HG02678 (cell line): ENCODE data around the gene TRIM36.

ENCODE experiments used
- ATAC-seq: cut with Tn5 transposase; IDR thresholded peaks from one replicate; pipeline ENCODE4 v1.9.1; 2021; ENCODE audit warnings: mild to moderate bottlenecking, moderate library complexity; ENCODE audit not compliant: unreplicated experiment

TRIM36 gene

GRCh38 chr5:115166744-115167393 lies 2.8 kb downstream of the TRIM36 start:
- no peak for ATAC-seq

- ATAC-seq, result no peak
These were observed 3.9 kb downstream of the TRIM36 start for GRCh38 chr5:115165790-115166189.

DNA sequence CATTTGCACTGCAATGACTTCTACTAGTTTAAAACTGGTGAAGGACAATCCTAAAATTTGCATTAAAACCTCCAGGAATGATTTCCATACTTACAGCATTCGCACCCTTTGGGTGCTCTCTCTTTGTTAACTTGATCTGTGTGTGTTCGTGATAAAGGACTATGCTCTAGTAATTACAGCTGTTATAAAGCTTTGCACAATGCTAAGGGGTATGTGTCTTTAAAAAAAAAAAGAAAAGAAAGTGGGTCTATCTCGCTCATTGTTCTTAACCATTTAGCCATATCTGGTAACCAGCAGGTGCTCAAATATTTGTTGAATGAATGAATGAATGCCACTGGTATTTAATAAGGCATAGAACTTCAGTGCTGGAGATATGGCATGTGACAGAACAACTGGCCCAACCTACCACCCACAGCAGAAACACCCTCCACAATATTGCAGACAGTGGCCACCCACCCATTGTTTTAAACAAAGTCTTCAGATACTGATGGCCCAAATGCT lies 8.7 kb downstream of the TRIM36 start:
- ATAC-seq, result no peak

DNA sequence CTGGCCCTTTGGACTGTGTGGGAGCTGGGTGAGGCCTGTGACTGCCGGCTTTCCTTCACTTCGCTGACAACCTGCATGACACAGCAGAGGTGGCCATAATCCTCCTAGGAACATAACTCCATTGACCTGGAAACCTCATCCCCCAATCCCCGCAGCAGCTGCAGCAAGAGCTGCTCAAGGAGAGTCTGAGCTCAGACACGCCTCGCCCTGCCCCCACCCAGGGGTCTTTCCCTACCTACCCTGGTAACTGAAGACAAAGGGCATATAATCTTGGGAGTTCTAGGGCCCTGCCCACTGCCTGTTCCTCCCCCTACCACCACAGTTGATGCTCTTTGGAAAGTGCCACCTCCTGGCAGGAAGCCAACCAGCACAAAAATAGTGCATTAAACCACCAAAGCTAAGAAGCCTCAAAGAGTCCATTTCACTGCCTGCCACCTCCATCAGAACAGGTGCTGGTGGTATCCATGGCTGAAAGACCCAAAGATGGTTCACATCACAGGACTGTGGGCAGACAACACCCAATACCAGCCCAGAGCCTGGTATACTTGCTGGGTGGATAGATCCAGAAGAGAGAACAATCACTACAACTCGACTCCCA lies 18.4 kb downstream of the TRIM36 start:
- ATAC-seq, result no peak

DNA sequence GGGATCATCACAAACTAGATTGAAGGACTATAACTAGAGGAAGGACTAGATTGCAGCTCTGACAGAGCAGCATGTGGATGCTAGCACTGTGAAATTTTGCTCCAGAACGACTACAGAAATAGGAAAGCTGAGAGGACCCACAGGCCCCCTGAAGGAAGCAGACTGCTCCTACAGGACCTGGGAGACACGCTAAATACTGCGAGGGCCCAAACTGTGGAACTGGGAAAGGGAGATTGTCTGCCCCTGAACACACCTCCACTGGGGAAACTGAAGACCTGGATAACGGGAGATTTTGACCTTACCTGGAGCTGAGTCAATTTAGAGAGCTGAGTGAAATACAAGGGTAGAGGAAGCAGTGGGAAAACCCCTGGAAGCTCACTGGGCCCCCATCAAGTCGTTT lies 19.2 kb downstream of the TRIM36 start:
- no peak for ATAC-seq

- no peak for ATAC-seq
These were observed 22.7 kb downstream of the TRIM36 start for GRCh38 chr5:115147052-115147451.

DNA sequence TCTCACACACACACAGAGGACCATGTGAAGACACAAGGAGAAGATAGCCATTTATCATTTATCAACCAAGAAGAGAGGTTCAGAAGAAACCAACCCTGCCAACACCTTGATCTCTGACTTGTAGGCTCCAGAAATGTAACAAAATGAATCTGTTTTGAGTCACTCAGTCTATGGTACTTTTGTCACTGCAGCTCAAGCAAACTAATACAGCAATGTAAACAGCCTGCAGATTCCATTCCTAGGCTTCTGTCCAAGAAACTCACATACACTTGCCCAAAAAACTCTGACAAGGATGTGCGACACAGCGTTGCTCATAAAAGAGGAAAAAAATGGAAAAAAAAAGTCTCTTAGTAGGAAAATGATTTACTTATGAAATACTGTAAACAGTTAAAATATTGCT lies 33.4 kb downstream of the TRIM36 start:
- ATAC-seq, result no peak

- no peak for ATAC-seq
These were observed 37.2 kb downstream of the TRIM36 start for GRCh38 chr5:115132465-115132864.

DNA sequence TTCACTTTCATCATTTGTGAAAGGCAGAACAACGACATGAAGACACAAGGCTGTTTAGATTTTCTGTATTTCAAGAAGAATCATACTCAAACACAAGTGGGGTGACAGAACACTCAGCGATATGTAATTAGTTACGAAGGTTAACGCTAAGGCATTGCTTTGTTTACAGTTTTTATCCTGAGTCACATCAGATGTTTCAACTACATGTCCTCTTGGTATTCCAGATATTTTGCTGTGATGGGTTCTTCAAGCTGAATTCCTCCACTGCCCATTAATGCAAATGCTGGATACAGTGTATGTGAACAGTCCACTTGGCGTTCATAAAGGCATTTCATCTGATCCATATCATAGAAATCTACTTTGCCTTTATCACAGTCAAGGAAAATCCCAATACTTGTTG lies 43.4 kb downstream of the TRIM36 start:
- ATAC-seq, result no peak

GRCh38 chr5:115124741-115125140 lies 45.0 kb downstream of the TRIM36 start:
- no peak for ATAC-seq

DNA sequence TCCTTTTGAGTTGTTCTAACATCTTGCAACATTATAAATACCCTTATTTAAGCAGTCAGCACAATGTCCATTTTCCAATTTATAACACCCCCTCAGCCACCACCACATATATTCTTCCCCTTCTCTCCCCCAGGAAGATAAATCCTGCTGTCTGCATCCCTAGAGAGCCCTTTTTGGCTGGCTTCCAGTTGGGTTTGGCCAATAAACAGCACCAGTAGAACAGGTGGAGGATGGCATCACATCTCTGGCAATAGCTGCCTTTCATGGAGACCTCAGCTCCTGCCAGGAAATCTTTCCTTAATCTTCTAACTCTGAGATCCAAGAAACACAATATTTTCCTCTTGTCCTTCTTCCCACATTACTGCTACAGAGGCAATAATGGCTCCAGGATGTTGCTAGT lies 53.7 kb downstream of the TRIM36 start:
- no peak for ATAC-seq

GRCh38 chr5:115109840-115110239 lies 59.9 kb downstream of the TRIM36 start:
- no peak for ATAC-seq

DNA sequence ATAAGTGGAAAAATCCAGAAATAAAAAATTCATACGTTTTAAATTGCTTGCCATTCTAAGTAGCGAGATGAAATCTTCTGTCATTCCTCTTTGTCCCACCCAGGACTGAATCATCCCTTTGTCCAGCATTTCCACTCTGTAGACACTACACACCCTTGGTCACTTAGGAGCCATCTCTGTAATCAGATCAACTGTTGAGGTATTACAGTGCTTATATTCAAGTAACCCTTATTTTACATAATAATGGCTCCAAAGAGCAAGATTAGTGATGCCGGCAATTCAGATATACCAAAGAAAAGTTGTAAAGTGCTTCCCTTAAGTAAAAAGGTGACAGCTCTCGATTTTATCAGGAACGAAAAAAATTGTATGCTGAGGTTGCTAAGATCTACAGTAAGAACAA lies 60.4 kb downstream of the TRIM36 start:
- no peak for ATAC-seq

DNA sequence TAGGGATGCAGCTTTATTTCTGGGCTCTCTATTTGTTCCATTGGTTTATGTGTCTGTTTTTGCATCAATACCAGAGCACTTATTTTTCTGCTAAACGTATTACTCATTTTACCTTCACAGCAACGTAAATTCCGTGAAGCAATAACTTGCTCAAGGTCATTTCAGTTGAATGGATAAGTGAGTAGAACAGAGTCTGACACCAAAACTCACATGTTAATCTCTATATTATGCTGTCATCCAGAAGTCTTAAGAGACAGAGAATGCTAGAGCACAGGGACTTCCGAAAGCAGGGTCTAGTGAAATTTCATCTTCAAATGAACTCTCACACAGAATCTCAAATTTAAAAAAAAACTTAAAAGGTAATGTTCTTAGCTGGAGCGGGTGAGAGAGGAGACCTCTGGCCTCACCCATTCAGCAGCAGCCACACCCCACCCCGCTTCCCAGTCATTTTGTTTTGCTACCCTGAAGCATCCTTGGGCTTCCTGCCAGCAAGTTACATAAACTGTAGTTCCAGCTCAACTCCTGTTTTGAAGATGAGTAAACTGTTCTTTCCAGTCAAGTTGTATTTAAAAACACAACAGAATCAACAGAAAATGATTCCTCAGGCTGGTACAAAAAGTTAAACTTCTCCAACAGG lies 69.3 kb downstream of the TRIM36 start:
- ATAC-seq, result no peak

DNA sequence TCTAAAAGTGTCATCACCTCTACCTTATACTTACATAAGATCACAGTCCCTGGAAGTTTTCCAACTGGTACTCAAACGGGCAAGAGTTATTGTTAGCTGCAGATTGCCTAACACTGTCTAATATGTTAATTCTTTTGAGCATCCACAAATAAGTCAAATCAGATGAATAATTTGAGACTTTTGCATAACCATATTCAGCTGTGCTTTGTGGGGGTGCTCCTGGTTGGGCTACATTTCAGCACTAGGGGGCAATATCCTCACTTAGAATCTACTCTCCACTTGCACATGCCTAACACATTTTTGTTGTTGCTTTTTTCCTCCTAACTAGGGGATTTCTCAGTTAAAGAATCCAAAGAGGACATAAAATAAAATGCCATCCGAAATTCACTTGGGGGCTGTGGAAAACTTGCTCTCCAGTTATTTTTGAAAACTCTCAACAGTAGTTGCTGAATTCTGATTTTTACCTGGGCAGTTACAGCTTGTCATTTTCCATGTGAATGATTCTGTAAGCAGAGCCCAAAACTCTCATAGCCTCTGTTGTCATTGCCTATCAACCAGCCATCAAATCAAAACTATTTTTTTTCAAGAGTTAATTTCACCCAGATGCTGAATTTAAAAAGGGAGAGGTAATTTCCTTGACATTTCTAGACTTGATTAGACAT lies 71.5 kb downstream of the TRIM36 start:
- peak; percentile 92 for ATAC-seq

GRCh38 chr5:115097236-115097635 lies 72.5 kb downstream of the TRIM36 start:
- ATAC-seq, result no peak

- no peak for ATAC-seq
These were observed 73.5 kb downstream of the TRIM36 start for GRCh38 chr5:115096034-115096769.

DNA sequence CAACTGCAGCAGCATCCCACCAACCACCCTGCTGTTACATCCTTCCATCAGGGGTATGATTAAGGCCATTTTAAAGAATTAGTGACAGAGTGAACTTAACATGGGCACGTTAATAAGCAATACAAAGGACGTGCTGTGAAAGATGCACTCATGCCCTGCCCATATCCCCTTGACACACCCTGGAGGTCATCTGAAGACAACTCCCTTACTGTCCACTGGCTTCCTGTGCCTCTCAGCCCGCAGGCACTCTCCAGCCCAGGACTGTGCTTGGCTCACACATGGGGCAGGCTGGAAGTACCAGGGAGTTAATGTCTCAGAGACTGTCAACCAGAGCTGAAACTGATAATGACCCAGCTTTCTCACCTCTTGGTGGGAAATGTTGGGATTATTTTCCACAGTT lies 81.8 kb downstream of the TRIM36 start:
- no peak for ATAC-seq

GRCh38 chr5:115086473-115086872 lies 83.2 kb downstream of the TRIM36 start:
- ATAC-seq, result no peak

GRCh38 chr5:115084246-115084793 lies 85.4 kb downstream of the TRIM36 start:
- no peak for ATAC-seq
